Ishikawa (cell line): ENCODE data around the gene PDIA5.

Experiments used
- CEBPB ChIP-seq: IDR thresholded peaks from 2 replicates; pipeline ENCODE4 v1.6.1; 2012
- EGR1 ChIP-seq: IDR thresholded peaks from 2 replicates; pipeline ENCODE4 v1.6.1; 2012
- EP300 ChIP-seq: IDR thresholded peaks from 2 replicates; pipeline ENCODE4 v1.6.1; 2012; ENCODE audit warnings: borderline replicate concordance
- MAX ChIP-seq: IDR thresholded peaks from 2 replicates; pipeline ENCODE4 v1.6.1; 2012
- REST ChIP-seq: IDR thresholded peaks from 2 replicates; pipeline ENCODE4 v1.6.1; 2012; ENCODE audit warnings: low read depth, mild to moderate bottlenecking
- YY1 ChIP-seq: IDR thresholded peaks from 2 replicates; pipeline ENCODE4 v1.6.1; 2012; ENCODE audit warnings: low read depth

- TF ChIP-seq REST (no peak), CEBPB (no peak), EGR1 (no peak), MAX (no peak), EP300 (no peak), YY1 (no peak)
Observed at GRCh38 chr3:123150449-123151215, 83.8 kb downstream of the PDIA5 start.
